PC-3 (cell line): ENCODE data around the gene ARRDC3. TPM values are rescaled to one million over a fixed set of nuclear protein-coding genes. Genes with fewer than 3 reads are reported as not detected.
A peak's percentile ranks its signal among the peaks of the same experiment; 100 is the strongest.

Experiments used
- ATAC-seq: fragments of 200-7000 bp; cut with Tn5 transposase; 2 replicates; pipeline ENCODE4 v1.9.1; 2020; ENCODE audit warnings: mild to moderate bottlenecking, moderate library complexity
- BruUV-seq: library from RNA; stranded (reverse); fragments of 400-500 nt; replicated peaks from 2 replicates; lab custom pipeline; 2021; lab: Mats Ljungman, UMichigan
- CTCF ChIA-PET: fragments of 300-600 bp; sonication (Branson Sonifier 250); formaldehyde crosslinking; loops from one replicate; lab custom pipeline; 2022; ENCODE audit warnings: antibody characterized with exemption; lab: Charles Lee
- POLR2A ChIA-PET: fragments of 300-600 bp; sonication (Branson Sonifier 250); formaldehyde crosslinking; loops from one replicate; lab custom pipeline; 2022; ENCODE audit warnings: antibody characterized with exemption; ENCODE audit not compliant: unreplicated experiment; lab: Charles Lee
- DNase-seq: peaks from one replicate; pipeline ENCODE4 v3.0.0-alpha.2; 2015
- H2AFZ ChIP-seq: fragments of 300-600 bp; sonication (generic); 2 replicates; pipeline ENCODE4 v1.6.0; 2016; ENCODE audit warnings: antibody characterized with exemption, low read length
- H3F3A ChIP-seq: fragments of 300-600 bp; sonication (generic); one replicate; pipeline ENCODE4 v1.6.0; 2017; ENCODE audit warnings: antibody characterized with exemption, low read length, control low read depth, mild to moderate bottlenecking; ENCODE audit not compliant: unreplicated experiment
- H3K27ac ChIP-seq: fragments of 300-600 bp; sonication (generic); 2 replicates; pipeline ENCODE4 v1.5.1; 2016; ENCODE audit warnings: mild to moderate bottlenecking, low read length
- H3K27me3 ChIP-seq: fragments of 300-600 bp; sonication (generic); 2 replicates; pipeline ENCODE4 v1.6.1; 2016; ENCODE audit warnings: low read length, mixed read lengths
- H3K36me3 ChIP-seq: fragments of 300-600 bp; sonication (generic); 2 replicates; pipeline ENCODE4 v1.6.1; 2016; ENCODE audit warnings: low read depth, mixed run types, low read length, mixed read lengths
- H3K4me1 ChIP-seq: fragments of 300-600 bp; sonication (generic); 2 replicates; pipeline ENCODE4 v1.5.1; 2016; ENCODE audit warnings: low read length; ENCODE audit not compliant: insufficient read depth
- H3K4me2 ChIP-seq: fragments of 300-600 bp; sonication (generic); 2 replicates; pipeline ENCODE4 v1.6.0; 2016; ENCODE audit warnings: low read length
- H3K4me3 ChIP-seq: fragments of 300-600 bp; sonication (generic); 2 replicates; pipeline ENCODE4 v1.5.1; 2016; ENCODE audit warnings: mild to moderate bottlenecking, low read length, mixed read lengths
- H3K79me2 ChIP-seq: fragments of 300-600 bp; sonication (generic); 2 replicates; pipeline ENCODE4 v1.6.1; 2017; ENCODE audit warnings: low read length, mixed read lengths
- H3K9ac ChIP-seq: fragments of 300-600 bp; sonication (generic); 2 replicates; pipeline ENCODE4 v1.6.0; 2016; ENCODE audit warnings: mild to moderate bottlenecking, low read length
- H3K9me2 ChIP-seq: fragments of 300-600 bp; sonication (generic); replicated peaks from 2 replicates; pipeline ENCODE4 v1.6.1; 2016; ENCODE audit warnings: mixed run types, low read length, mixed read lengths
- H3K9me3 ChIP-seq: fragments of 300-600 bp; sonication (generic); 2 replicates; pipeline ENCODE4 v1.6.1; 2016; ENCODE audit warnings: low read length, mixed read lengths
- H4K20me1 ChIP-seq: fragments of 300-600 bp; sonication (generic); 2 replicates; pipeline ENCODE4 v1.6.1; 2016; ENCODE audit warnings: low read length, mixed read lengths
- EZH2 ChIP-seq: fragments of 300-600 bp; sonication (generic); IDR thresholded peaks from one replicate; pipeline ENCODE4 v1.6.1; 2017; ENCODE audit warnings: antibody characterized with exemption, mild to moderate bottlenecking, low read length; ENCODE audit not compliant: unreplicated experiment
- EZH2phosphoT487 ChIP-seq: fragments of 300-600 bp; sonication (generic); IDR thresholded peaks from 2 replicates; pipeline ENCODE4 v1.6.1; 2018; ENCODE audit warnings: mild to moderate bottlenecking, antibody characterized with exemption, low read length, borderline replicate concordance
- intact Hi-C: fragments of 100-400 bp; cut with micrococcal nuclease; formaldehyde crosslinking; loops from 2 replicates; pipeline ENCODE4 v1.9.0; 2023
- total RNA-seq: library from RNA; depleted of rRNA; stranded (reverse); fragments of >200 nt; gene quantifications from 2 replicates; pipeline ENCODE4 v1.2.3, GENCODE V29; 2014
- TF ChIP-seq, protein P1 (sequence below): fragments of 300-600 bp; sonication (generic); conservative IDR thresholded peaks from 2 replicates; pipeline ENCODE4 v1.5.1; 2017; ENCODE audit warnings: antibody characterized with exemption, low read depth, mild to moderate bottlenecking, low read length

Gene ARRDC3
- total RNA-seq, 1 experiment from 2014 or later = 39.5 TPM

DNA sequence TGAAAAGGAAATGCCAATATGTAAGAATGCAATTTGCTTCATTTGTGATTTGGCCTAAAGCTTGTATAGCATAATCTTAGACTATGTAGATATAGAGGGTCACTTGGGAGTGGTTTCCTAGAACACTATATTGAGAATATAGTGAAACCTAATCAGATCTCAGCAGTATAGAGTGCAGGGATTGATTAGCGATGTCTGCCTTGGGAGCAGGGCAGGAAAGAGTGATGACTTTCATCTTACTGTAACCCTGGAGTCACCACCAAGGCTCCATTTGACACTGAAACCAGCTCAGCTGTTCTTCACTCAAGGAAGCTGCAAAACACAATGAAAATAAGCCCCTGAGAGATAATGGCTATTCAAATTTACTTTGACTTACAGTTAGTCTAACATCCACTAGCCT lies 26.2 kb upstream of the ARRDC3 start:
- H3K9ac ChIP-seq = no peak overlapping the region
- CTCF ChIA-PET = no interaction called here
- no peak for DNase-seq
- intact Hi-C loops = no loop called here
- no peaks in the 10 kb centered on the region for H3K9me3 ChIP-seq
- H3K9me2 ChIP-seq = no peaks in the 10 kb centered on the region
- H3K79me2 ChIP-seq = no peaks in the 10 kb centered on the region
- TF ChIP-seq EZH2 = no peak
- TF ChIP-seq, protein P1, sequence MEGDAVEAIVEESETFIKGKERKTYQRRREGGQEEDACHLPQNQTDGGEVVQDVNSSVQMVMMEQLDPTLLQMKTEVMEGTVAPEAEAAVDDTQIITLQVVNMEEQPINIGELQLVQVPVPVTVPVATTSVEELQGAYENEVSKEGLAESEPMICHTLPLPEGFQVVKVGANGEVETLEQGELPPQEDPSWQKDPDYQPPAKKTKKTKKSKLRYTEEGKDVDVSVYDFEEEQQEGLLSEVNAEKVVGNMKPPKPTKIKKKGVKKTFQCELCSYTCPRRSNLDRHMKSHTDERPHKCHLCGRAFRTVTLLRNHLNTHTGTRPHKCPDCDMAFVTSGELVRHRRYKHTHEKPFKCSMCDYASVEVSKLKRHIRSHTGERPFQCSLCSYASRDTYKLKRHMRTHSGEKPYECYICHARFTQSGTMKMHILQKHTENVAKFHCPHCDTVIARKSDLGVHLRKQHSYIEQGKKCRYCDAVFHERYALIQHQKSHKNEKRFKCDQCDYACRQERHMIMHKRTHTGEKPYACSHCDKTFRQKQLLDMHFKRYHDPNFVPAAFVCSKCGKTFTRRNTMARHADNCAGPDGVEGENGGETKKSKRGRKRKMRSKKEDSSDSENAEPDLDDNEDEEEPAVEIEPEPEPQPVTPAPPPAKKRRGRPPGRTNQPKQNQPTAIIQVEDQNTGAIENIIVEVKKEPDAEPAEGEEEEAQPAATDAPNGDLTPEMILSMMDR = no peak
- no peak for TF ChIP-seq EZH2phosphoT487
- no peaks in the 10 kb centered on the region for H3F3A ChIP-seq
- no TSS peak for BruUV-seq
- no peak overlapping the region for H3K4me2 ChIP-seq
- no peaks in the 10 kb centered on the region for H3K27me3 ChIP-seq
- no peak overlapping the region for H3K4me3 ChIP-seq
- peaks cover 11% of the 10 kb centered on the region for H3K4me1 ChIP-seq
- ATAC-seq = no peak
- H4K20me1 ChIP-seq = no peaks in the 10 kb centered on the region
- no peak overlapping the region for H2AFZ ChIP-seq
- no peaks in the 10 kb centered on the region for H3K36me3 ChIP-seq
- POLR2A ChIA-PET = no interaction called here
- H3K27ac ChIP-seq = no peak overlapping the region

DNA sequence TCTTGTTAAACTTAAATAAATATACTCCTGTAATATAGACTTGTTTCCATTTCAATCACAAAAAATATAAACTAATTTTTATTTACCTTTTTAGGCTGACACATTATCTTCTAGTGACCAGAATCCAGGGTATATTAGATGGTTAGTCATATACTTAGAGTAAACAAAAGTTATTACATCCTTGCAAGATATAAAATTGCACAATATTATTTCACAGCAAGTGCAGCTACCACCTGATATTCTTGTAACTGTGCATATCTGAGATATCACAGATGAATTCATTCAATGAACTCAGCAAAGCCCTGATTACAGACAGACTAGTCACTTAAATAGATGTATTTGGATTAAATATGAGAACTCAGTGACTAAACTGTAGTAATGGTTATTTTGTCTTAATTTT lies 25.6 kb upstream of the ARRDC3 start:
- H3K4me2 ChIP-seq = no peak overlapping the region
- DNase-seq = peak; percentile 66
- CTCF ChIA-PET = no interaction called here
- no peaks in the 10 kb centered on the region for H3K79me2 ChIP-seq
- H3K4me3 ChIP-seq = no peak overlapping the region
- H3K27ac ChIP-seq = no peak overlapping the region
- POLR2A ChIA-PET = interaction anchor here (0.7 kb wide), 1 partner anchor 10 kb away, joined by 3 read pairs; no protein-coding TSS in a partner anchor
- H3K4me1 ChIP-seq = peaks cover 11% of the 10 kb centered on the region
- no peaks in the 10 kb centered on the region for H3K9me3 ChIP-seq
- intact Hi-C loops = no loop called here
- no peaks in the 10 kb centered on the region for H3K36me3 ChIP-seq
- peak; percentile 95 for ATAC-seq
- no peaks in the 10 kb centered on the region for H3F3A ChIP-seq
- TF ChIP-seq, protein P1 = no peak
- TF ChIP-seq EZH2phosphoT487 = no peak
- no peak for TF ChIP-seq EZH2
- BruUV-seq = no TSS peak
- H3K9ac ChIP-seq = no peak overlapping the region
- no peak overlapping the region for H2AFZ ChIP-seq
- H3K9me2 ChIP-seq = no peaks in the 10 kb centered on the region
- no peaks in the 10 kb centered on the region for H3K27me3 ChIP-seq
- H4K20me1 ChIP-seq = no peaks in the 10 kb centered on the region

DNA sequence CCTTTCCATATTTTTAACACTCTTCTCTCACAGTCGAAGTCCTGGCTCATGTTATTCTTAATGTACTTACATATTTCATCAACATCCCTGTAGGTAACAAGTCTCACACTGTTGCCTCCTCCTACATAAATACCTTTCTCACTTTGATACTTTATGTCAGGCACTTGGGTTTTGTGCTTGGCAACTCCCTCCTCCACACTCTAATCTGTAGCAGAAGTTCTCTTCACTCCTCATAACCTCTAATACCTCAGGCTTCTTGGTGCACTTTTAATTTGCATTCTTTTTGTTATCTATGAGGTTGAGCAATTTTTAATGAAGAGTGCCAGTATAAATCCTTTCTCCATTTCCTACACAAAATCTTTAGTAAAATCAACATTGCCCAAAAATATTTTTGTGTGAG lies 24.1 kb upstream of the ARRDC3 start:
- H3K27me3 ChIP-seq = no peaks in the 10 kb centered on the region
- H3K9me2 ChIP-seq = no peaks in the 10 kb centered on the region
- H3K36me3 ChIP-seq = no peaks in the 10 kb centered on the region
- ChIA-PET POLR2A (no interaction called here), CTCF (no interaction called here)
- no peaks in the 10 kb centered on the region for H3F3A ChIP-seq
- DNase-seq = no peak
- H3K4me1 ChIP-seq = peaks cover 11% of the 10 kb centered on the region
- no peaks in the 10 kb centered on the region for H3K9me3 ChIP-seq
- no TSS peak for BruUV-seq
- no peak overlapping the region for H3K9ac ChIP-seq
- H3K27ac ChIP-seq = no peak overlapping the region
- no peaks in the 10 kb centered on the region for H3K79me2 ChIP-seq
- H2AFZ ChIP-seq = no peak overlapping the region
- H3K4me3 ChIP-seq = no peak overlapping the region
- ATAC-seq = no peak
- no peak for TF ChIP-seq EZH2
- TF ChIP-seq EZH2phosphoT487 = no peak
- TF ChIP-seq, protein P1 = no peak
- no peaks in the 10 kb centered on the region for H4K20me1 ChIP-seq
- H3K4me2 ChIP-seq = no peak overlapping the region
- intact Hi-C loops = no loop called here
